Ramos (cell line): ENCODE data around the gene PHF21A.

Experiments used
- in situ Hi-C: fragments of 300-500 bp; cut with MboI; formaldehyde crosslinking; loops from one replicate; pipeline ENCODE4 v1.14.3; 2022; ENCODE audit warnings: low sequenced_read_pairs; ENCODE audit not compliant: unreplicated experiment

PHF21A gene

DNA sequence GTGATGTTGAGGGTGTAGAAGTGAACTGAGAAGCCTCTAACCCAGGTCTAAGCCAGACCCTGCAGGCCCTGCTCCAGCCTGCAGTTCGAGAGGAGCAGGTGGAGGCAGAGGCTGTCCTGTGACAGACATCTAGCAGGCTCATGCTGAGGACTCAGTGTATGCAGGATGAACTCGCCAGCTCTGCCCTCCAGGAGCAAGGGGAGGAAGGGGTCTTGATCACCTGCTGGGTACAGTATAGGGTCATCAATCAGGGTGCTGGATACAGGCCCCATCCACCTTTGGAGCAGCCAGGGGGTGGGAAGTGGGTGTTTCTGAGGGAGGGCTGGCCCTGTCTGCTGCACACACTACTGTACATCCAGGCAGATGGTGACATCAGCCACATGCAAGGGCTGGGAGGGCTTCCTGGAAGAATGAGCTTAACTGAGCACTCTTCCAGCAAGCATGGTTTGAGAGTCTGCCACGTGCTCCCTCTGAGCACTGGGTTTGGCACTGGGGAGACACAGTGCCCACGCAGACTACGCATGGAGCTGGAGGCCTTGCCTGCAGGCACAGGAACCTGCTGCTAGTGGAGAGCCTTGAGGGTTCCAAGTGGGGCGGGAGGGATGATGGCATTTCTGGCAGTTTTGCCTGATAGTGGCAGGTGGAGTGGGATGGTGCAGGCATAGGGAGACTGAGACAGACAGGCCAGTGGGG is 226.6 kb downstream of the PHF21A start:
- in situ Hi-C loops = no loop called here

DNA sequence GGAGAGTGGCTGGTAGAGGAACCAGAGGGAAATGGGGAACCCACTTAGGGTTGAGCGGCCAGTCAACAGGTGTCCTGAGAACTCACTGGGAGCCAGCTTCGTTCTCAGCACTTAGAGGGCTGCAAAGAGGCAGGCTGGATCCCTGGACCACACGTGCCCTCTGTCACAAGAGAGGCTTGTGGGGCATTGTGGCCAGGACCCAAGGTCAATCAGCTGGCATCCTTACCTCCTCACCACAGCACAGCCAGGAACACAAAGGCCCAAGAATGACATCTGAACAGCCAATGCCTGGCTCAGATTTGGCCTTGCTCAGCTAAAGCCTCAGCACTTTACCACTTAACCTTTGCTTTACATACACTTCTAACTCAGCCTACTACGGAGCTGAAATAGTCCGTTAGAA is 228.4 kb downstream of the PHF21A start:
- in situ Hi-C loops = no loop called here

DNA sequence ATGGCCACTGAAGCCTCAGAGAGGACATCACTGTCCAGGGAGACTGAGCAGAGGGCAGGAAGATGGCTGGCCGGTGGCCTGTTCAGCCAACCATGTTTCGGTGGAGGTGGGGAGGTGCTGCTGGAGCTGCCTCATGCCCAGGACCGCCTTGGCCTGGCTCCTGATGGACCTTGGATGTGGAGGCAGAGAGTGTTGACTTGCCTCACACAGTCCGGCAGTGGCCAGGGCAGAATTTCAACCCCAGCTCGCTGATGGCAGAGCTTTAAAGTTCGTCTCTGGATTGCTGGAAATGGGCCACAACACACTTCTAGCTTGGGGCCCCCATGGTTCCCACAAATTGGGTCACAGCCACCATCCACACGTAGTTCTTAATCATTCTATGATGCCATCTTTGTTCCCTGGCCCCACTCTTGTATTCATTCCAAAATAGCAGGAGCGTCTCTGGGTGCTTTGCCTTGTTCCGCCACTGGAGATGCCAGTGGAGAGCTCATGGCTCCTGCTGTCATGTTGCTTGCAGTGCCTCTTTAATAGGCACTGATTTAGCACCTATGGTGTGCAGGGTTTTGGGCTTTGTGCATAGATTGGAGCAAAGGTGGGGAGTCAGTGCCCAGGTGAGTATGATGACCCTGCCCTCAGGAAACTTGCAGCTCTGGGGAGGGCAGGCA is 230.2 kb downstream of the PHF21A start:
- in situ Hi-C loops = no loop called here

DNA sequence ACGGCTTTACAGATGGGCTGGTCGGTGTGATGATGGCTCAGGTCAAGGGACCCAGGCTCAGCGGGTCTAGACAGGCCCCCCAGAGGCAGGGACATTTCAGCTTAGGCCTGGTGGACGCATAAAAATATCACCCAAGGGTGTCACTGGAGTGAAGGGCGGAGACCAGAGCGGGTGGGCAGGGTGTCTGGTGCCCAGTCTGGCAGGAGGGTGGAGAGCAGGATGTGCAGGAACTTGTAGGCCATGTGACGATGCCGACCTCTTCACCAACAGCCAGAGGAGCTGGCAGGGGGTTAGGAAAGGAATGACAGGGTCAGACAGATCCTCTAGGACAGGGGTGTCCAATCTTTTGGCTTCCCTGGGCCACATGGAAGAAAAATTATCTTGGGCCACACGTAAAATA is 231.3 kb downstream of the PHF21A start:
- in situ Hi-C loops = no loop called here

DNA sequence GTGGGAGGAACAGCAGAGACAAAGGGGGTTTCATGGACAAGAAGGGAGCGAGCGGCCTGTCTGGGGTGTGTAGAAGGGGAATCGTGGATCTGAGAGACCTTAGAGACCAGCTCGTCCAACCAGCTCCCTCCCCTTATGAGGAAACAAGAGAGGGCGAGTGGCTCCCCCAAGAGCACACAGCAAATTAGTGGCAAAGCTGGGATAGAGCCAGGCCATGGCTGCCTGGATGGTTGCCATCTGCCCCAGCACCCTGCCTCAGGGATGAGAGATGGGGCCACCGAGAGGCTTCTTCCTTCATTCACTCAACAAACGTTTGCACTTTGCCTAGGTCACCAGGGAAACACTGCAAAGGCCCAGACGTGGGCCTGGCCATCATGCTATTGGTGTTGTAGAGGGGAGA is 231.7 kb downstream of the PHF21A start:
- in situ Hi-C loops = no loop called here

DNA sequence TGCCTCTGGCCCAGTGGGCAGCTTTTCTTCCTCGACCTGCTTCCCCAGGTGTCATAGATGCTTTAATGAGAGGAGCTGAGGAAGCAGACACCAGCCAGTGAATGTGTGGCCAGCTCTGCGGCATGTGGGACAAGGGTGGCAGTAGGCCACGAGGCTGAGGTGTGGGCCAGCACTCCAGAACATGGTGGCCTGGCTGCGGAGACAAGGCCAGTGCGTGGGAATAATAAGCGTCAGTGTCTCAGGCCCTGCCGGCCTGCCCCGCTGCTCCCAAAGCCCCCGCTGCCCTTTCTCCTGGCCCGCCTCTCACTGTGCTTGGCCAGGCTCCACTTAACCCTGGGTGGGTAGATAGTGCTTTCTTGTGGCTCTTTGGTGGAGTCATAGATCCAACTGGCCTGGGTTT is 233.7 kb downstream of the PHF21A start:
- in situ Hi-C loops = no loop called here

DNA sequence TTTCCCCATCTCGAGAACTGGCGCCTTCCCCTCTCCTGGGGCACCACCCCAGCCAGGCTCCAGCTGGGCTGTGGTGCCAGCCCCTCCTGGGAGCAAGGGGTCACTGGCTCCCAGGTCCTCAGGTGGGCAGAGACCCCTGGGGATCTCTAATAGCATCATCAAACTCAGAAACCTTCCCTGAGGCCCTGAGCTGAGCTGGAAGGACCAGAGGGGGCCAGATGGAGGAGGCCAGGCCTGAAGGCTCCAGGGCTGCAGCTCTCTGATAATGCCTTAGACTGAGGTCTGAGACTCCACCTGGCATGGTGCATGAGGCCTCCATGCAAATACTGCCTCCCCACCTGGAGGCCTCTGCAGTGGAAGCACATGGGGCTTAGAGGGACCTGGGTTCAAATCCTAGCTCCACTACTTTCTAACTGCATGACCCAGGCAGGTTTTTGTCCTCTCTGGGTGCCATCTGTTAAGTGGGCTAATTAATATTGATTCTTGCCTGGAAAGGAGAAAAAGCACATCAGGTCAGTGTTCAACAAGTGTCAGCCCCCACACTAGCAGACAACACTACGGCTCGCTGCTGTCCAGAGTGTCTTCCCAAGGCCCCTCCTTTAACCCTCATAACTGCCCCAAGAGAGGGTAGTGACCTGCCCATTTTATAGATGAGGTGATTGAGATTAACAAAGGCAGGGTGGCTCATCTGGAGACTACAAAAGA is 234.3 kb downstream of the PHF21A start:
- in situ Hi-C loops = no loop called here

DNA sequence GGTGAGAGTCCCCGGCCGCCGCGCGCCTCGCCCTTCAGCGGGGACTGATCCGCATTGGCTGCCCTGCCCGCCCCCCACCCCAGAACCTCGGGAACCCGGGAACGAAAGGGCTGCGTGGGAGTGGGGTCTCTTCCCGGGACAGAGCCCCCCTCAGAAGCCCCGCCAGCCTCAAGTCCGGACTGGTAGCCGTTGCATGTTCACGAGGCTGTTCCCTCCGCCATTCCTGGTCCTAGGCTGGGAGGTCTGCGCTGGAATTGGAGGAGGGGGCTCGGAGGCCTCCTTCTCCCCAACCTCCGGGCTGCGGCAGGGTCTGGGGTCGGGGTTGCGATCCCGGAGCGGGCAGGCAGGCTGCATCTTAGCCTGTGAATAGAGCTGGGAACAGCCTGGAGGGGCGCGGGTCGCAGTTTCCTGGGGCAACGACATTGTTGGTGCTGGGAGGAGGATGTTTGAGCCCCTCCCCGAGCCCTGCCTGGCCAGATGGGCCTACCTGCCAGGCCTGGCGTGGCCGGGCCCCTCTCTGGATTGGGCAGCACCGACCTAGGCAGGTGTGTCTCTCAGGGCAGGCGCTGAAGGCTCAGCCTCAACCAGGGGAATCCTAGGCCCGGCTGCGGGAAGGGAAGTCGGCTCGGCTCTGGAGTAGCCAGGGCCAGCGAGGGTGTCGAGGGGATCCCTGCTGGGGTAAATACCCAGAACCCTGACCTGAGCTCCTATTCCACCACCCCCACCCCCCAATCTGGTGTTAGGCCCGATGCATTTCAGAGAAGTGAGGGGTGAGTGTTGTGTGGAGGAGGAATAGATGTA is 235.1 kb downstream of the PHF21A start:
- in situ Hi-C loops = no loop called here

DNA sequence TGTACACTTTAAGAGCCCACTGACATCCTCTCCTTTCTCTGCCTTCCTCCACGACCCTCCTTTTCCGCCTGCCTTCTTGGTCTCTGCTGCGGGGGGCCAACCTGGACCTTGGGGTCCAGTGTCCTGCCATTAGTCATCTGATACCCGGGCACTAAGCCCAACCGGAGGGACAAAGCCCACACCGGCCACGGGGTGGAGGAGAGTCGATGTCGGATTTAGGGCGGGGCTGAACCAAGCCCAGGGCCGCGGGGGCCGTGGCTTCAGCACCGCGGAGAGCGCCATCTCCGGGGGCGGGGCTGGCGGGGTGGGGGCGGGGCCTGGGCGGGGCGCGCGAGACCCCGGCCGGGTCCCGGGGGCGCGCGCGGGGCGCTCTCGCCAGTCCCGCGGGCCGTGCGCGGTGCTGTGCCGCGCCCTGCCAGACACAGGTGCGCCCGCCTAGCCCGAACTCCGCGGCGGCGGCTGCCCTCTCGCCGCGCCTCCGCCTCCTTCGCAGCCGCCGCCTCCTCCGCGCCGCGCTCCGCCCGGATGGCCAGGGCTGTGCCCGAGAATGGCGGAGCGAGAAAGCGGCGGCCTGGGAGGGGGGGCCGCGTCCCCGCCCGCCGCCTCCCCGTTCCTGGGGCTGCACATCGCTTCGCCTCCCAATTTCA is 235.9 kb downstream of the PHF21A start, which contains the start of gene MAPK8IP1:
Gene MAPK8IP1 (plus strand): TSS at position 378 of the 647 bp plus-strand sequence. CDS start 170 bp downstream, at position 548.
- in situ Hi-C loops = no loop called here

DNA sequence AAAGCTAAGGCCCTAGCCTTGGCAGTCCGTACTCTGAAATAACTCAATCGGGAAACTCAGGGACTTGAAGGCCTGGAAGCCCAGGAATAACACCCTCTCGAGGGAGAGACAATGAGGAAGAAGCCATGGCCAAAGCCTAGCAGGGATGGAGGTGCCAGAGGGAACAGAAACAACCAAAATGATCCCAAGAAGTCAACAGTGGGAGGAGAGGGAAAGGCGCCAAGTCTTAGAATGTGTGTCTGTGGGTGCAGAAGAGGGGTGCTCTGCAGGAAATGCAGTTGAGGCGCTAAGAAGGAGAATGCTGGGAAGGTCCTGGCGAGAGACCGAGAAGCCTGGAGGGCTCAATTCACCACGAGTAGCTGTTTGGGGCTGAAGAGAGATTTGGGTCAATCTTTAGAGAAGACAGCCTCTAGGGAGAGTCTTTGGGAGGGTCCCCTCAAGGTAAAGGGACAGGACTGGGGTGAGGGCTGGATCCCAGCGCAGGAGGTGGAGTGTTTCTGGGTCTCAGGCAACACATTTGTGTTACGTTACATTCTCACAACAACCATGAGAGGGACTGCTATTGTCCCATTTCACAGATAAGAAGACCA is 236.6 kb downstream of the PHF21A start:
- in situ Hi-C loops = no loop called here
